Myocyte (in vitro differentiated cells): ENCODE results near the gene KREMEN1. TPM values are rescaled to one million over a fixed set of nuclear protein-coding genes. Genes with fewer than 3 reads are reported as not detected.

ENCODE experiments used
- DNase-seq: peaks from one replicate; pipeline ENCODE4 v3.0.0-alpha.2; 2012; ENCODE audit warnings: low read depth
- total RNA-seq: library from RNA; depleted of rRNA; stranded (reverse); fragments of >200 nt; gene quantifications from 2 replicates; pipeline ENCODE4 v1.2.3, GENCODE V29; 2014

KREMEN1 gene
- total RNA-seq, 1 donor from 2014 or later: 84.1 TPM

GRCh38 chr22:29048822-29049654 lies 23.8 kb upstream of the KREMEN1 start:
- DNase-seq: no peak

GRCh38 chr22:29049655-29050263 lies 23.1 kb upstream of the KREMEN1 start:
- DNase-seq: no peak

DNA sequence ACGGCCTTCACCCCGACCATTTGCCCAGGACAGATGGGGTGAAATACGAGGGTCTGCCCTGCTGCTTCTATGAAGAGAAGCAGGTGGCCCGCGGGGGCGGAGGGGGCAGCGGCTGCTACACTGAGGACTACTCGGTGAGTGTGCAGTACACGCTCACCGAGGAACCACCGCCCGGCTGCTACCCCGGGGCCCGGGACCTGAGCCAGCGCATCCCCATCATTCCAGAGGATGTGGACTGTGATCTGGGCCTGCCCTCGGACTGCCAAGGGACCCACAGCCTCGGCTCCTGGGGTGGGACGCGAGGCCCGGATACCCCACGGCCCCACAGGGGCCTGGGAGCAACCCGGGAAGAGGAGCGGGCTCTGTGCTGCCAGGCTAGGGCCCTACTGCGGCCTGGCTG lies 22.4 kb upstream of the KREMEN1 start:
- no peak for DNase-seq

GRCh38 chr22:29053048-29053702 lies 19.7 kb upstream of the KREMEN1 start:
- no peak for DNase-seq

DNA sequence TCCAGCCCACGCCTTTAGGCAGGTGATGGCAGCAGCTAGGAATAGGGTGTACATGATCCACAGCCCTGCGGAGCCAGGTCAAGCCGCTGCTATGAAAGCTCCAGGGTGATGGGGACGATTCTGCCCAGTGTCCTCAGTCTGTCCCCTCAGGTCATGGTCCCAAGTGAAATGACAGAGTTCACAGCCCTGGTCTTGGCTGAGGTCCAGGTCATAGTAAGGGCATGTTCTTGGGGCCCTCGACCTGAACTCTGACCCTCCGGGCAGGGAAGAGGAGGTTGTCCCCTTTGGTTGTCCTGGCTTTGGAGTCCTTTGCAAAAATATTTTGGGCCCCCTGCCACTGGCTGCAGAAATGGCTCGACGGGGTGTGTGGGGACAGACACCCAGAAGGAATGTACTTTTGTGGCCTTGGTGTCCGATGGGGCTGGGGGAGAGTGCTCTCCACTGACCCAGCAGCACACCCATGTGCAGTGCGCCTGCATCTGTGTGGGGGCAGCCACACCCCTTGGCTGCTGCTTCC lies 18.5 kb upstream of the KREMEN1 start:
- peak; percentile 71 for DNase-seq

DNA sequence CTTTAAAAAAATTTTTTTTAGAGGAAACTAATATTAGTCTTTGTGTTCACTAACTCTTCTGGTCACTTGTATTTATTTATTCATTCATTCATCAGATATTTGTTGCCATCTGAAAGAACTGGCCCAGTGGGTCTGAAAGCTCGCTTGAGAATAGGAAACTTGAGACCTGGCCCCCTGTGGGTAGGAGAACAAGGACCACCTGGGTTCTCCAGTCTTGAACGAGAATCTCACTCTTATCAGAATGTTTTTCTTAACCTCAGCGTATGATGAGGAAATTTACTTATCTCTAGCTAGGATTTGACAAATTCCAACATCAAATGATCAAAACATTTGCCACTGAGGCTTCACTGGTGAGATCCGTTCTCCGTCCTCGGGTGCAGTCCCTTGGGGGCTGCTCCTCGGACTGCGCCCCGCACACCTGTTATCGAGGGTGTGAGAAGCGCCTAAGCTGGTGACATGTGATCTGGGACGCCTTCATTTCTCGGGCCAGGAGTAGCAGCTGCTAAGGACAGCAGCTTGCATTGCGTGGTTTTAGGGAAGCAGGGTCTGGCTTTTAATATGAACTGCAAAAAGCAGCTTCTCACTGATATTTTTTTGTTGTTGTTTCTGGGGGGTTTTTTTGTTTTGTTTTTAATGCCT lies 17.5 kb upstream of the KREMEN1 start:
- DNase-seq: peak; percentile 95

GRCh38 chr22:29056472-29056871 lies 16.4 kb upstream of the KREMEN1 start:
- DNase-seq: no peak

GRCh38 chr22:29060251-29060869 lies 12.5 kb upstream of the KREMEN1 start:
- DNase-seq: no peak

- DNase-seq: no peak
Observed at GRCh38 chr22:29060931-29061330, 11.9 kb upstream of the KREMEN1 start.

GRCh38 chr22:29061773-29062172 lies 11.1 kb upstream of the KREMEN1 start, which contains the start of gene C22orf31:
TSS of gene C22orf31 (minus strand) at chr22:29061831. CDS start at chr22:29061792, 39 bp downstream.
- DNase-seq: no peak

- peak; percentile 86 for DNase-seq
Observed at GRCh38 chr22:29062286-29062821, 10.5 kb upstream of the KREMEN1 start.

DNA sequence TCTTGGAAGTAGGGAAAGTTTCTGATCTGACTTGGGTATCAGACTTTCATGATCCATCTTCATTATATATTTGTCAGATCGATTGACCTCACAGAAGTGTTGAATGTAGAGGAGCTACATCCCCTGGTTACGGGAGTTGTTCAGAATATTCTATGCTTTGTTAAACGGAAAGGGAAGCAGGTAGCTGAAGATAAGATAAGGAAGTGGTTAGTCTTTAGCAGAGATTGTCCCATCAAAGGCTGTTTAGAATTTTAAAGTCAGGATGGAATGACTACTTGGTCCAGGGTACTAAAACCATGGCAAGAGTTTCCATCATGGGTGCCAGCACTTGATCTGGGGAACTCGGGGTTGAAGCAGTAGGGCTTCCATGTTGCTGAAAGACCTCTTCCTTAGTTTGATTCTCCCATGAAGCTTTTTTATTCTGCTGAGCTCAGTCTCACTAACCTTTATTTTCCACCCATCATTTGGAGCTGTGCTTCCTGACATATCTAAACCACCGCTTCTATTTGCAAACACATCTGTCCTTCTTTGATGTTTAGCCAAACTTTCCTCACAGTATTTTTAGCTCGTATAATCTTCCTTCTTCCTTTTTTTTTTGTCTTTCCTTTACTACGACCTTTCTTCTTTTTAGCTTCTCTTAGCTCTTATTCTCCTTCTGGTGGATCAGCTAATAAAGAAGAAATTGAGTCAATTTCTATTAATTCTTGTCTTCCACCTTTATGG lies 7.2 kb upstream of the KREMEN1 start:
- DNase-seq: no peak

- DNase-seq: peak; percentile 82
Observed at GRCh38 chr22:29069463-29069862, 3.4 kb upstream of the KREMEN1 start.

DNA sequence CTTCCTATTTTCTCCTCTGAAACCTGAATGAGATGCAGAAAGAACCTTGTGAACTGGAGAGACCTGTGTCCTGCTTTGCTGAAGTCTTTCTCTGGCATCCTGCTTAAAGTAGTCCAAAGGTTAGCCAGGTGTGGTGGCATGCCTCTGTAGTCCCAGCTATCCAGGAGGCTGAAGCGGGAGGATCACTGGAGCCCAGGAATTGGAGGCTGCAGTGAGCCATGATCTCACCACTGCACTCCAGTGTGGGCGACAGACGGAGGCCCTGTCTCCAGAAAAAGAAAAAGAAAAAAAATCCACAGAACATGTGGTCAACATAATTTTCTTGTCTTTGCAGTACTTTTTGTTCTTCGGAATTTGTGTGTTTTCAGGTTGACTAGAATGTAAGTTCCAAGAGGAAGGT lies 2.3 kb upstream of the KREMEN1 start:
- DNase-seq: no peak

DNA sequence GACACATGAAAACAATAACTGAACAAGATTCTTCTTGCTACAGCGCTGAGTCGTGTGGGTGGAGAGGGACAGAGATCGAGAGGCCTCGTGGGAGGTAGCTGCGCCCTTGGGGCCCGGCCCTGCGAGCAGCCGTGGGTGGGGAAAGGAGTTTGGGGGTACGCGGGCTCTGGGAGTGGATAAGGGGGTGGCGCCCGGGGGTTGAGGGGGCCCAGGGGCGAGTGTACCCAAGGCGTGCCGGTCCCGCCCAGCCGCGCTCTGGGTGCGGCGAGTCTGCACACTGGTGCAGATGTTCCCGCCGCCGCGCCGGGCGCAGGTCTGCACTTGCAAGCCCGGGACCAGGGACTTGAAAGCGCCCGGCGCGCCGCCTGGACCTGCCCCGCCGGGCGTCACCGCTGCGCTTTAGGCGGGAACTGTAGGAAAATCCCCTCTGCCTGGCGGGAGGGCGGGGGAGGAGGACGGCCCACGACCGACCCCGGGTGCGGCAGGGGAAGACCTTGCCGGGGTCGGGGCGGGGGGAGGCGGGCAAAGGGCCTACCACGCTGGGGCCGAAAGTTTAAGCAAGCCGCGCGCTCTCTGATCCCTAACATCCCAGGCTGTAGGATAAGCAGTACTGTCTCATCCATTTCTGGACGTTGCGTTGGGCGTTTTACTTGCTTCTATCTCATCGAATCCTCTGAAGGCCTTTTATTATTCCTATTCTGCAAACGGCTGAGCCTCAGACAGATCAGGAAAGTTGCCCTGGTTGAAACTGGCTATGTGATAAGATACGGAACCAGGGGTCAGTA lies 1.4 kb upstream of the KREMEN1 start:
- DNase-seq: no peak

DNA sequence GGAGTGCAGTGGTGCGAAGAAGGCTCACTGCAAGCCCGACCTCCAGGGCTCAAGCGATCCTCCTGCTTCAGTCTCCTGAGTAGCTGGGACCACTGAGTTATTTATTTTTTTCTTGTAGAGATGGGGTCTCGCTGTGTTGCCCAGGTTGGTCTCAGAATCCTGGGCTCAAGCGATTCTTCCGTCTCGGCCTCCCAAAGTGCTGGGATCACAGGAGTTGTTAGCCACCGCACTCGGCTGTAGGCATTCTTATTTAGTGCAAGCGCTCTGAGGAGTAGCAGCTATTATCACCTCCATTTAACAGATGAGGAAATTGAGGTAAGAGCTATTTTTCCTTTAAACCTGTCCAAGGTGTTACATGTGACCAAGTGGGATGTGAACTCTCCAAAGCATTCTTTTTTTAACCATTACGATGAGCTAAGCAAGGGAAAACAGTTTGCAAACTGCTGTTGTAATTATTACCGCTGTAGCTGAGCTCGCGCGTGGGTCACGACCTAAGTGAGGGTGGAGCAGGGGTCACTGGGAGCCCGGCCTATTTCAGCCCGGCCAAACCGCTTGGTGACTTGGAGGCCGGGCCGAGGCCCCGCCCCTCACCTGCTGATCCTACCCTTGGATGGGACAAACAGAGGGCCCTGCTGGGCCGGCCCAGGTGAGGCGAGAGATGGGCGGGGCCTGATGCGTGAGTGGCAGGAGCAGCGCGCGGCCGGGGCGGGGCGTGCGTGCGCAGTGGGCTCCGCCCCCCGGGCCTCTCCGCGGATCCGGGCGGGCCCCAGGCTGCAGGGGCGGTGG lies 449 bp upstream of the KREMEN1 start:
- DNase-seq: peak; percentile 77

- no peak for DNase-seq
Observed at GRCh38 chr22:29073618-29074275, 912 bp downstream of the KREMEN1 start.

DNA sequence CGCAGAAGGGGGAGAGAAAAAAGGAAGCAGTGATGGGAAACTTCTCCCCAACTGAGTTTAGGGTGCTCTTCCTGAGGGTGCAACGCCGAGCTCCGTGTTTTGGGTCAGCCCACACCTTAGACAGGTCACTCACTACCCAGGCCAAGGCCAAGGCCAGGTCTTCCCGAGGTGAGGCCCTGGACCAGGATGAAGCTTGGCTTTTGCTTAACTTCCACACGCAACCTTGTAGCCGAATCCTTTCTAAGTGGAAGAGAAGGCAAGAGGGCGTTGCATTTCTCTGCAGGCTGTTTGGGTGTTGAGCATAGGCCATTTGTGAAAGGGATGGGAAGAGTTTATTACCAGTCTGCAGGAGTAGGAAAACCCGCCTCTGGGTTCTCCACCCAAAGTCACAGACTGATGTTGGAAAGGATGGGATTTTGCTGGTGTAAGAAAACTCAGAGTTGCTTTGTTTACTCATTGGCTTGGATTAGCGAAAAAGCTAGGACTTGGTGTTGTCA lies 1.5 kb downstream of the KREMEN1 start:
- no peak for DNase-seq
